Measurements from ENCODE around the gene NRG3. TPM values are rescaled to one million over a fixed set of nuclear protein-coding genes. Genes with fewer than 3 reads are reported as not detected.

Gene NRG3
- total RNA-seq, 2 donors from 2014 or later, result 0.41 TPM; not detected in 1

DNA sequence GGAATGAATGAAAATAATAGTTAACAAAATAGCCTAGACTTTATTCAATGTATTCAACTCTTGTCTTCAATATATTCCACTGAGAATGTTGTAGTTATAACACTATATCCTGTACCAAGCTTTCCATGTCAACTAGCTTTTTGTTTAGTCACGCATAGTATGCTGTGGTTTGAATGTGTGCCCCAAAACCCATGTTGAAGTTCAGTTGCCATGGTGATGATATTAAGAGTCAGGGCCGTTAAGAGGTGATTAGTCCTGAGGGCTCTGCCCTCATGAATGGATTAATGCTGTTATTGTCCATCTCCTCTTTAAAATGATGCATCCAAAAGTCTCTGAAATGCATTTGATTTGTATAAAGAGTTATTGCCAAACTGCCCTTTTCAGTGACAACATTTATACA, 887.6 kb downstream of the NRG3 start:
- H3K9me3 ChIP-seq, result no peaks in the 10 kb centered on the region
- ATAC-seq (ENCODE audit: insufficient number of reproducible peaks, low FRiP score, low read depth), result no peak
- no peak for TF ChIP-seq CTCF (IDR thresholded peaks at IDR 0.05)

DNA sequence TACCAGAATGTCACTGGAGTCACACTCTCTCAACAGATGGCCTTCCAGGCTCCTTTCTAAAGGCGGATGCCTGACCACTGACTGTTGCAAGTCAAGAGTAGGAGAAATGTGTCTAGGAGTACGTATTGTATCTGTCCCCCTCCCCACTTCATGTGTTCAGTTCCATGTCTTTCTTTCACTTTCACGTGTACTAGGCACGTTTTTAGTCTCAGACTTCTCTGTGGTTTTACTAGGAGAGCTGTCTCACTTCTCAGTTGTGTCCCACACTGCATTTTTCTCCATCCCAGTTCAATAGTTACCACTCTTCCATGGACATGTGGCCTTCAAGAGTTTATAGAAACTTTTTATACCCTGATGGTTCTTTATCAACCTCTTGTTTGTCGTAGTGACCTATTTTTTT, 893.0 kb downstream of the NRG3 start:
- no peak overlapping the region for H3K27ac ChIP-seq
- H3K4me3 ChIP-seq, result no peak overlapping the region
- DNase-seq (ENCODE audit: low spot score), result no peak
- TF ChIP-seq CTCF (IDR thresholded peaks at IDR 0.05), result no peak
- H3K9me3 ChIP-seq, result no peaks in the 10 kb centered on the region
- no peaks in the 10 kb centered on the region for H3K27me3 ChIP-seq (replicated peaks; ENCODE audit: insufficient read depth)
- peaks cover 0 to 17% of the 10 kb centered on the region in 2 donors for H3K4me1 ChIP-seq (ENCODE audit: control insufficient read depth in 1 of 2, low read depth in 2 of 2)
- no peaks in the 10 kb centered on the region for H3K36me3 ChIP-seq
- no peak for ATAC-seq (ENCODE audit: insufficient number of reproducible peaks, low FRiP score, low read depth)

More for the DNA sequence above, 887.6 kb downstream of the NRG3 start:
- no peak overlapping the region for H3K27ac ChIP-seq
- DNase-seq (ENCODE audit: low spot score), result no peak
- no peaks in the 10 kb centered on the region for H3K4me1 ChIP-seq (ENCODE audit: control insufficient read depth in 1 of 2, low read depth in 2 of 2)
- no peak overlapping the region for H3K4me3 ChIP-seq
- H3K36me3 ChIP-seq, result no peaks in the 10 kb centered on the region
- no peaks in the 10 kb centered on the region for H3K27me3 ChIP-seq (replicated peaks; ENCODE audit: insufficient read depth)

GRCh38 chr10:82778908-82779307, 903.9 kb downstream of the NRG3 start:
- Histone ChIP-seq H3K4me1 (ENCODE audit: control insufficient read depth in 1 of 2, low read depth in 2 of 2) (no peaks in the 10 kb centered on the region), H3K36me3 (no peaks in the 10 kb centered on the region), H3K27ac (no peak overlapping the region), H3K4me3 (no peak overlapping the region), H3K27me3 (replicated peaks; ENCODE audit: insufficient read depth) (no peaks in the 10 kb centered on the region), H3K9me3 (no peaks in the 10 kb centered on the region)
- DNase-seq (ENCODE audit: low spot score) (no peak), ATAC-seq (ENCODE audit: insufficient number of reproducible peaks, low FRiP score, low read depth) (peak; percentile 55)
- no peak for TF ChIP-seq CTCF (IDR thresholded peaks at IDR 0.05)

GRCh38 chr10:82796510-82796909, 921.5 kb downstream of the NRG3 start:
- H3K4me1 ChIP-seq (ENCODE audit: control insufficient read depth in 1 of 2, low read depth in 2 of 2), result peaks cover 0 to 4% of the 10 kb centered on the region in 2 donors
- no peak for ATAC-seq (ENCODE audit: insufficient number of reproducible peaks, low FRiP score, low read depth)
- DNase-seq (ENCODE audit: low spot score), result no peak
- H3K27ac ChIP-seq, result no peak overlapping the region
- peak; percentile 24 for TF ChIP-seq CTCF (IDR thresholded peaks at IDR 0.05)
- H3K36me3 ChIP-seq, result no peaks in the 10 kb centered on the region
- no peaks in the 10 kb centered on the region for H3K27me3 ChIP-seq (replicated peaks; ENCODE audit: insufficient read depth)
- no peak overlapping the region for H3K4me3 ChIP-seq
- H3K9me3 ChIP-seq, result no peaks in the 10 kb centered on the region

- TF ChIP-seq CTCF (IDR thresholded peaks at IDR 0.05), result no peak
Observed at GRCh38 chr10:82801289-82801688, 926.3 kb downstream of the NRG3 start.

More at GRCh38 chr10:82801289-82801688, 926.3 kb downstream of the NRG3 start:
- no peak overlapping the region for H3K4me3 ChIP-seq
- H3K9me3 ChIP-seq, result no peaks in the 10 kb centered on the region
- H3K4me1 ChIP-seq (ENCODE audit: control insufficient read depth in 1 of 2, low read depth in 2 of 2), result peaks cover 0 to 3% of the 10 kb centered on the region in 2 donors
- H3K27ac ChIP-seq, result no peak overlapping the region
- ATAC-seq (ENCODE audit: insufficient number of reproducible peaks, low FRiP score, low read depth) (no peak), DNase-seq (ENCODE audit: low spot score) (no peak)
- H3K36me3 ChIP-seq, result no peaks in the 10 kb centered on the region
- H3K27me3 ChIP-seq (replicated peaks; ENCODE audit: insufficient read depth), result no peaks in the 10 kb centered on the region

All from thoracic aorta (tissue), 2 donors.